Measurements from ENCODE around the gene MRPL4. TPM values are rescaled to one million over a fixed set of nuclear protein-coding genes. Genes with fewer than 3 reads are reported as not detected.
"Not testable (repeated sequence)": the region's sequence is repeated elsewhere in the genome, so short reads cannot be mapped to it uniquely, and the experiment has no call there.

The MRPL4 gene
- total RNA-seq, 1 donor from 2014 or later: 135 TPM

- H3K4me3 Mint-ChIP-seq (ENCODE audit: low read depth): no peak overlapping the region
- H3K27me3 Mint-ChIP-seq (ENCODE audit: low read depth): no peaks in the 10 kb centered on the region
- H3K4me1 Mint-ChIP-seq (ENCODE audit: low read depth): peaks cover 21% of the 10 kb centered on the region
- no peaks in the 10 kb centered on the region for H3K9me3 Mint-ChIP-seq
- no peak overlapping the region for H3K27ac Mint-ChIP-seq
- H3K36me3 Mint-ChIP-seq (ENCODE audit: low read depth): no peaks in the 10 kb centered on the region
- intact Hi-C loops (cut with micrococcal nuclease): no loop called here
- no peak for DNase-seq (ENCODE audit: low spot score)
Observed at GRCh38 chr19:10233946-10234345, 18.1 kb upstream of the MRPL4 start.

GRCh38 chr19:10235003-10235402 lies 17.0 kb upstream of the MRPL4 start:
- Mint-ChIP-seq H3K9me3 (no peaks in the 10 kb centered on the region), H3K27ac (no peak overlapping the region), H3K4me3 (ENCODE audit: low read depth) (no peak overlapping the region), H3K36me3 (ENCODE audit: low read depth) (no peaks in the 10 kb centered on the region), H3K27me3 (ENCODE audit: low read depth) (no peaks in the 10 kb centered on the region), H3K4me1 (ENCODE audit: low read depth) (peaks cover 14% of the 10 kb centered on the region)
- DNase-seq (ENCODE audit: low spot score): no peak
- intact Hi-C loops (cut with micrococcal nuclease): no loop called here

GRCh38 chr19:10235409-10235808 lies 16.6 kb upstream of the MRPL4 start:
- peak overlapping the region; percentile 17 for H3K4me3 Mint-ChIP-seq (ENCODE audit: low read depth)

GRCh38 chr19:10237702-10238101 lies 14.3 kb upstream of the MRPL4 start:
- no peak for DNase-seq (ENCODE audit: low spot score)
- no peaks in the 10 kb centered on the region for H3K36me3 Mint-ChIP-seq (ENCODE audit: low read depth)
- no peaks in the 10 kb centered on the region for H3K27me3 Mint-ChIP-seq (ENCODE audit: low read depth)
- no peak overlapping the region for H3K4me3 Mint-ChIP-seq (ENCODE audit: low read depth)
- peaks cover 13% of the 10 kb centered on the region for H3K4me1 Mint-ChIP-seq (ENCODE audit: low read depth)
- no peaks in the 10 kb centered on the region for H3K9me3 Mint-ChIP-seq
- intact Hi-C loops (cut with micrococcal nuclease): no loop called here
- no peak overlapping the region for H3K27ac Mint-ChIP-seq

More at GRCh38 chr19:10235409-10235808, 16.6 kb upstream of the MRPL4 start:
- H3K9me3 Mint-ChIP-seq; H3K36me3 Mint-ChIP-seq (ENCODE audit: low read depth); H3K27me3 Mint-ChIP-seq (ENCODE audit: low read depth); DNase-seq (ENCODE audit: low spot score); intact Hi-C loops (cut with micrococcal nuclease); H3K27ac Mint-ChIP-seq: not testable (repeated sequence)
- peaks cover 14% of the 10 kb centered on the region for H3K4me1 Mint-ChIP-seq (ENCODE audit: low read depth)

GRCh38 chr19:10238172-10238783 lies 13.7 kb upstream of the MRPL4 start:
- DNase-seq (ENCODE audit: low spot score): no peak
- intact Hi-C loops (cut with micrococcal nuclease): no loop called here
- no peak overlapping the region for H3K27ac Mint-ChIP-seq
- no peak overlapping the region for H3K4me3 Mint-ChIP-seq (ENCODE audit: low read depth)
- H3K4me1 Mint-ChIP-seq (ENCODE audit: low read depth): peaks cover 13% of the 10 kb centered on the region
- no peaks in the 10 kb centered on the region for H3K9me3 Mint-ChIP-seq
- H3K27me3 Mint-ChIP-seq (ENCODE audit: low read depth): no peaks in the 10 kb centered on the region
- no peaks in the 10 kb centered on the region for H3K36me3 Mint-ChIP-seq (ENCODE audit: low read depth)

- H3K27ac Mint-ChIP-seq; H3K36me3 Mint-ChIP-seq (ENCODE audit: low read depth); H3K9me3 Mint-ChIP-seq; H3K4me3 Mint-ChIP-seq (ENCODE audit: low read depth); intact Hi-C loops (cut with micrococcal nuclease); H3K4me1 Mint-ChIP-seq (ENCODE audit: low read depth); DNase-seq (ENCODE audit: low spot score); H3K27me3 Mint-ChIP-seq (ENCODE audit: low read depth): not testable (repeated sequence)
Observed at GRCh38 chr19:10241826-10242449, 10.1 kb upstream of the MRPL4 start.

- Mint-ChIP-seq H3K9me3 (no peaks in the 10 kb centered on the region), H3K4me1 (ENCODE audit: low read depth) (no peaks in the 10 kb centered on the region), H3K36me3 (ENCODE audit: low read depth) (no peaks in the 10 kb centered on the region), H3K4me3 (ENCODE audit: low read depth) (no peak overlapping the region), H3K27me3 (ENCODE audit: low read depth) (no peaks in the 10 kb centered on the region), H3K27ac (no peak overlapping the region)
- intact Hi-C loops (cut with micrococcal nuclease): no loop called here
- no peak for DNase-seq (ENCODE audit: low spot score)
Observed at GRCh38 chr19:10243606-10244005, 8.4 kb upstream of the MRPL4 start.

GRCh38 chr19:10245189-10245939 lies 6.7 kb upstream of the MRPL4 start:
- intact Hi-C loops (cut with micrococcal nuclease): no loop called here
- Mint-ChIP-seq H3K27ac (no peak overlapping the region), H3K36me3 (ENCODE audit: low read depth) (no peaks in the 10 kb centered on the region), H3K4me1 (ENCODE audit: low read depth) (no peaks in the 10 kb centered on the region), H3K4me3 (ENCODE audit: low read depth) (no peak overlapping the region), H3K9me3 (no peaks in the 10 kb centered on the region), H3K27me3 (ENCODE audit: low read depth) (no peaks in the 10 kb centered on the region)
- DNase-seq (ENCODE audit: low spot score): no peak

GRCh38 chr19:10246511-10246910 lies 5.5 kb upstream of the MRPL4 start:
- Mint-ChIP-seq H3K4me1 (ENCODE audit: low read depth) (peaks cover 2% of the 10 kb centered on the region), H3K4me3 (ENCODE audit: low read depth) (no peak overlapping the region), H3K27me3 (ENCODE audit: low read depth) (no peaks in the 10 kb centered on the region), H3K27ac (no peak overlapping the region), H3K36me3 (ENCODE audit: low read depth) (no peaks in the 10 kb centered on the region), H3K9me3 (no peaks in the 10 kb centered on the region)
- intact Hi-C loops (cut with micrococcal nuclease): no loop called here
- DNase-seq (ENCODE audit: low spot score): no peak

- Mint-ChIP-seq H3K9me3 (no peaks in the 10 kb centered on the region), H3K27ac (peak overlapping the region; percentile 94), H3K36me3 (ENCODE audit: low read depth) (peaks cover 41% of the 10 kb centered on the region), H3K4me1 (ENCODE audit: low read depth) (peaks cover 2% of the 10 kb centered on the region), H3K27me3 (ENCODE audit: low read depth) (no peaks in the 10 kb centered on the region), H3K4me3 (ENCODE audit: low read depth) (peak overlapping the region; percentile 95)
- no peak for DNase-seq (ENCODE audit: low spot score)
- intact Hi-C loops (cut with micrococcal nuclease): loop anchor here (5.0 kb wide), 1 partner anchor 145 kb away; the partner anchor contains the start of gene PPAN
Observed at GRCh38 chr19:10252707-10253106, 693 bp downstream of the MRPL4 start.

GRCh38 chr19:10254244-10254643 lies 2.2 kb downstream of the MRPL4 start:
- Mint-ChIP-seq H3K4me3 (ENCODE audit: low read depth) (peak overlapping the region; percentile 28), H3K4me1 (ENCODE audit: low read depth) (peaks cover 4% of the 10 kb centered on the region), H3K27ac (no peak overlapping the region), H3K36me3 (ENCODE audit: low read depth) (peaks cover 55% of the 10 kb centered on the region), H3K27me3 (ENCODE audit: low read depth) (no peaks in the 10 kb centered on the region), H3K9me3 (no peaks in the 10 kb centered on the region)
- intact Hi-C loops (cut with micrococcal nuclease): loop anchor here (5.0 kb wide), 1 partner anchor 147 kb away; the partner anchor contains the start of gene PPAN
- no peak for DNase-seq (ENCODE audit: low spot score)

GRCh38 chr19:10255358-10255757 lies 3.3 kb downstream of the MRPL4 start:
- no peaks in the 10 kb centered on the region for H3K9me3 Mint-ChIP-seq
- H3K27ac Mint-ChIP-seq: no peak overlapping the region
- peaks cover 63% of the 10 kb centered on the region for H3K36me3 Mint-ChIP-seq (ENCODE audit: low read depth)
- H3K27me3 Mint-ChIP-seq (ENCODE audit: low read depth): no peaks in the 10 kb centered on the region
- H3K4me3 Mint-ChIP-seq (ENCODE audit: low read depth): no peak overlapping the region
- no peak for DNase-seq (ENCODE audit: low spot score)
- intact Hi-C loops (cut with micrococcal nuclease): no loop called here
- H3K4me1 Mint-ChIP-seq (ENCODE audit: low read depth): peaks cover 12% of the 10 kb centered on the region

GRCh38 chr19:10256551-10256950 lies 4.5 kb downstream of the MRPL4 start:
- no peak overlapping the region for H3K4me3 Mint-ChIP-seq (ENCODE audit: low read depth)
- peaks cover 63% of the 10 kb centered on the region for H3K36me3 Mint-ChIP-seq (ENCODE audit: low read depth)
- intact Hi-C loops (cut with micrococcal nuclease): no loop called here
- H3K27ac Mint-ChIP-seq: no peak overlapping the region
- H3K27me3 Mint-ChIP-seq (ENCODE audit: low read depth): no peaks in the 10 kb centered on the region
- peaks cover 14% of the 10 kb centered on the region for H3K4me1 Mint-ChIP-seq (ENCODE audit: low read depth)
- DNase-seq (ENCODE audit: low spot score): no peak
- no peaks in the 10 kb centered on the region for H3K9me3 Mint-ChIP-seq
